GM21381 (cell line): Measurements from ENCODE around the gene PCDH9.

Experiments
- ATAC-seq: cut with Tn5 transposase; IDR thresholded peaks from one replicate; pipeline ENCODE4 v1.9.1; 2021; ENCODE audit warnings: mild to moderate bottlenecking, moderate library complexity; ENCODE audit not compliant: unreplicated experiment

The PCDH9 gene

DNA sequence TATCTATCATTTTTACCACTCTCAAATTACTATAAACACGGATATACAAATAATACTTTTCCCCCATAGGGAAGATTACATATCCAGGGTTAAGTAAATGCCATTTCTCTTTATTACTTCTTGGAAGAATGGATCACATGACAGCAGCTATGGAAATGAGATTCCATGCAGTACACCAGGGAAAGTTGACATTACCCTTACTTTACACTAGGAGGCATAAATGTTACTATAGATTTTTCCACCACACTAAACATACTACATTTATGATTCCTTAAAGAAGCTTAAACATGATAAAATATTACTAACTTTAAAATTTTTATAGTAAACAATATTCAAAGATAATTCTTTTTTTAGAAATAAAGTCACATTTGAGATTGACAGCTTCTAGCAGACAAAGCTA lies 611.4 kb downstream of the PCDH9 start:
- ATAC-seq: no peak

DNA sequence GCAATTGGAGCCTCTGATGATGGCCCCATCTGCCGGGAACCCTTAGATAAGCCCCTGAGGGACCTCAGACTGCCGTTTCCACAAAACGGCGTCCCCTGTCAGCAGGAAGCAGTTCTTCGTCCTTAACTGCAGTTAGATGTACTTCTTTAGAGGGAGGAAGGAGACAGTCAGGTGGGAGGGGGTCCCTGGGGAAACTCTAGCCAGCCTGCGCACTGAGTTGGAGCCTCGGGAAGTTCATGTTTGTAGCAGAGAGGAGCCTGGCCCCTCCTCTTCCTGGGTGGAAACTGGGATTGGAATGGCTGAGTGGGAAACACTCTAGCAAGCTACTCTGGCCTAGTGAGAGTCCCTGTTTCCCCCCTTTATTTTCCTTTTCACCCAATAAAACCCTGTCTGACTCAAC lies 612.4 kb downstream of the PCDH9 start:
- no peak for ATAC-seq

DNA sequence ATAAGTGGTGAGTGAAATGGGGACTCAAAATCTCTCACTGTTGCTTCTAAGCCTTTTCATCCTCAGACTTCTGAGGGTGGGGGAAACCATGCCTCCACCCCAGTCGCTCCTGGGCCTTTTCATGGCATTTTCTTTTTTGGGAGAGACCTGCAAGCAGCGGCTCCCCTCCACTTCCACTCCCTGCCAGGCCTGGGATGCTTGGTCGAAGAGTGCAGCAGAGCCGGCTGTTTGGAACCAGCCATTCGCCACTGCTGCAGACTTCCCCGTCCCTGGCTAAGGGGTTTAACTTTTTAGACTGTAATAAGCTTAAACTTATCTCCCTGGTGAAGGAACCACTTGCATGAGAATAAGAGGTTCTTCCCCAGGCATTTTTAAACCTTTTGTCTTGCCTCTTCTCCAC lies 617.2 kb downstream of the PCDH9 start:
- no peak for ATAC-seq

DNA sequence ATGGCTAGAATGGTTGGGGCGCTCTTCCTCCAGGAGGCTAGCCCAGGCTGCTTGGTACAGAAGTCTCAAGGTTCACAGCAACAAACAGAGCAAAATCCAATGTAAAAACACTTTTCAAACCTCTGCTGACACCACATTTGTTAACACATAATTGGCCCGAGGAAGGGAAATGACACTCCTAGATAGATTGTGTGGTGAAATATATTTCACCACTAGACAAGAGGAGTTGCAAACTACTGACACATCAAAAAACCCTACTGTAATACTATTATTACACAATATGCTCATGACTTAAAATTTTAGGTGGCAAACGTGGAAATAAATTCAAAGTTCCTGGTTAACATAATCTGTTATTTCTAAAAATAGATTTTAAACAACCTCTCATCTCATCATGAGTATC lies 643.6 kb downstream of the PCDH9 start:
- ATAC-seq: no peak

DNA sequence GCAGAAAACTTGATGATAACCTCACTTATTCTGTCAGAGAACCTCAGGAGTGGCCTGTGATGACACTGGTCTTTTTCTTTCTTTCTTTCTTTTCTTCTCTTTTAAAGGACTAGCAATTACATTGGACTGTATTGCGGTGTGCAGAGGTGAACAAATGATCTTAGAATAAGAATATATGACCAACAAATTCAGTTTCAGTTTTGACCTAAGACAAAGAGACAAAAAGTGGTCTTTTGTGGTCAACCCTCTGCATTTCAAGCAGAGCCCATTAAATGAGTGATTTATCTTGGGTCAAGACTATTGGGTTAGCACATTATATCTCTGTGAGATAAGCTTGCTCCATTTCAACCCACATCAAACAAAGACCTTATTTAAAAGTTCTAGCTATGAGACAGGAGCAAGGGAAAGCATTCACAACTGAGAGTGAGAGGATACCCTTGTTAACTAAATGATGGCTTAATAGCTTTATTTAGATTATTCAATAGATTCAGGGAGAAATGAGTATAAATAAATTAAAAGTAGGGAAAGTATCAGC lies 644.4 kb downstream of the PCDH9 start:
- no peak for ATAC-seq

DNA sequence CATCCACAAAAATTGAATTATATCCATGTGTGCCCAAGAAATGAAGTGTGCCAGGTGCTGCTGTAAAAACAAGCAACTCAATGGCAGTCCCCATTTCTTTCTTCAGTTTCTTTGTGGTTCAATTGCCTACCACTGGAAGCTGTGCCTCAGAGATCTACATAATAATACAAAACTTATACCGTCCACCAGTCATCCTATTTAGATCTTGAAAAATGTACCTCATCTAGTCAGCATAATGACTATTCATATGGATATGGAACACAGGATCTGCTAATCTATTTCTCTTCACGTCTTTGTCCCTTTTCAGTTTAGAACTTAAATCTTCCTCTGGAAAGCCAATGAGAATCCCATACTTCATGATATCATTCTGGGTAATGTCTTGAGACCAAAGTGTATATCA lies 648.5 kb downstream of the PCDH9 start:
- ATAC-seq: no peak

DNA sequence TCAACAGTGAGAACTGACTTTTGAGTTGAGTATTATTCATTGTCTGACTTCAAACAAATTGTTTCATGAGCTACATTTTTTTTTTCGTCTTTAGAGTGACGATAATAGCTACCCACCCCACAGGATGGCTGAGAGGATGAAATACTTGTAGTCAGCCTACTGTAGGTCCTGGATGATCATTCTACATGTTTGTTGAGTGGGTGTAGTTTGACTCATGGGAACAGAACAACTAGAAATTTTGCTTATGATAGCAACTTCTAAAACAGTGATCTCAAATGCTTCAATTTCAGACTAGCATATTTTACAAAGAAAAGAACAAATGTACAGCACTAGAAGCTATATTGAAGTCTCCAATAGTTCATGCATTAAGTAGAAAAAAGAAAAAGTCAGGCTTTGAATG lies 651.8 kb downstream of the PCDH9 start:
- ATAC-seq: no peak

DNA sequence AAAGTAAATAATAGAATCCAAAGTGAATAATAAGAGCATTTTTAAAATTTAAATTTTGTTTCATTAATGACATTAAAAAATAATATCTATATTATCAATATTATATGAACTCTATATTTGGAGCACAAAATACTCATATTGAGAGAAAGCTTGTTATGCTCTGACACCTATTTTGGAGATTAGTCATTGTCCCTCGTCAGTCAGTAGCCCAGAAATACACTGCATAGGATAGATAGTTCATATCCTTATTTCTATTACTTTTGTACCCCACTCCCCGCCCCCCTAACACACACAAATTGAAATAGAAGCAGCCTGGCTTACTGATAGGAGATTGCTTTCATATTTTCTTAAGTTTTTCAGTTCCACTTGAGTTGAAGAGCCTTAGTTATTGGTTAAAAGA lies 652.8 kb downstream of the PCDH9 start:
- ATAC-seq: peak; percentile 44

DNA sequence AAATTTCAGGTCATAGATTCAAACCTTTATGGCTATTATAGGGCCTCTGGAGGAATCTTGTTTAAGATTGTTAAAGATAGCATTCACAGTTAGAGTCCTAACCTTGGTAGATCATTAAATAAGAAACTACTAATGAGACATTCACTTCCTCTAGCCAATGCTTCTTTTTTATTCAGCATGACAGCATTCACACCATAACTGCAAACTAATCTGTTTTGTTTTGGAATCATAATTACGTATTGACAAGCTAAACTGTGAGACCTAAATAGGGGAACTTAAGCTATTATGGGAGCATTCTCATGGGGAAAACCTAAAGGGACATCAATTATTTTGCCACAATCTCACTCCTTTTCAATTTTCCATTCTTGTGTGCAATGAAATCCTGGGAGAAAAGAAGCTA lies 653.8 kb downstream of the PCDH9 start:
- ATAC-seq: no peak

DNA sequence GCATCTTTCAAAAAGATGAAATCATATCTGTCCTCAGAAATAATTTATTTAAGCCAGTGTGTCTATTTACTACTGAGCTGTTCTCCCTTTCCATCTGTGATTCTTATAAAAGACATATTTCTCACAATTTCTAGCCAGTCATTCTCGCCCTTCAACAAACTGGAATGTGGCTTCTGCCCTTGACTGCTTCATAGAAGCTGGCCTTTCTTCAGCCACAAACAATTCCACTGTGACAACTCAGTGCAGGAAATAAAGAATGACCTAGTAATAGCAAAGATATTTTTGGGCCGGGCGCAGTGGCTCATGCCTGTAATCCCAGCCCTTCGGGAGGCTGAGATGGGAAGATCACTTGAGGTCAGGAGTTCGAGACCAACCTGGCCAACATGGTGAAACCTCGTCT lies 655.5 kb downstream of the PCDH9 start:
- ATAC-seq: no peak

DNA sequence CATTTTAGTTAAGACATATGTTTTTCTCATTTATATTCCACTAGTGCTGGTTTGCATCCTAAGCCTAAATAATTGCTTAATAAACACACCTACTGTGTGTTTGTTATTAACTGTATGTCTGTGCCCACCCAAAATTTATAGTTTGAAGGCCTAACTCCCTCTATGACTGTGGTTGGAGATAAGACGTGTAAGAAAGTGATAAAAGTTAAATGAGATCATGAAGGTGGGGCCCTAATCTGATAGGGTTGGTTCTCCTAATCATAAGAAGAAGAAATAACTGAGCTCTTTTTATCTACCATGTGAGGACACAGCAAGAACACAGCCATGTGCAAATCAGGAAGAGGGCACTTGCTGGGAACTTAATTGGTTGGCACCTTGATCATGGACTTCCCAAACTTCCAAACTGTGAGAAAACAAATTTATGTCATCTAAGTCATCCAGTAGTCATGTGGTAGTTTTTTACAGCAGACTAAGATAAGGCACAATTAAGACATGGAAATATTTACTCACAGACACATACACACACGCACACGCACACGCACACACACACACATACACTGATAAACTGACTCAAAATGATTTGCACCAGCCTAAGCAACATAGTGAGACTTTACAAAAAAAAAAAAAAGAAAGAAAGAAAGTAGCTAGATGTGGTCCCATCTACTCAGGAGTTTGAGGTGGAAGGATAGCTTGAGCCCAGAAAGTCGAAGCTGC lies 662.1 kb downstream of the PCDH9 start:
- no peak for ATAC-seq

DNA sequence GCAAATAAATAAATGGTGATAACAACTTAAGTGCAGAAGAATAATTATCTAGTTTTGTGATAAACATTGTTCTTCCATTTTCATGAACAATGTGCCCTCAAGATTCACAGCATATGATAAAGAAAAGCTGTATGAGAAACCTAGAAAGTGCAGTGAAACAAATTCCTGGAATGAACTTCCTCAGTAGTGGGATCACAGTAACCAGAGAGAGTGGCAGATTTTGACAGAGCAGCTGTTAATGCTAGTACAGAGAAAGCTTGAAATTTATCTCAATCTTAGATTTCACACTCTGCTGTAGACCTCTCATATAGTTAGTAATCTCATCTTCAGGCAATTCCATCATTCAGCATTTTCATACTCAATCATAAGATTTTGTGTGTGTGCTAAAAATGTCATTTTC lies 664.9 kb downstream of the PCDH9 start:
- no peak for ATAC-seq

DNA sequence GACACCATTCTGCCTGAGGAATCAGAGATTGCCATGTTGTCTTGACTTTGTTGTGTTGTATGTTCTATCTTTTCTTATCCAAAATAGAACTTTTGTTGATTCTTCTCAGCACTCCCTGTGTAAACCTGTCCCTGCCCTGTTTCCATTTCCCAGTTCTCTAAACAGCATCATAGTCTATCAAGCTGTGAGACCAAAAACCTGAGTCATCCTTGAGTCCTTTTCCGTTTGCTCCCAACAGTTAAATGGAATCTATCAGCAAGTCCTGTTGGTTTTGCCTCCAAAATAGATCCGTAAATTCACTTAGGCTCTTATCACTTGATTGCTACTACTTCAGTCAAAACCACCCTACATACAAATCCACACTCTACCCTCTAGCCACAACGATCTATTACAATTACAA lies 667.1 kb downstream of the PCDH9 start:
- ATAC-seq: no peak

DNA sequence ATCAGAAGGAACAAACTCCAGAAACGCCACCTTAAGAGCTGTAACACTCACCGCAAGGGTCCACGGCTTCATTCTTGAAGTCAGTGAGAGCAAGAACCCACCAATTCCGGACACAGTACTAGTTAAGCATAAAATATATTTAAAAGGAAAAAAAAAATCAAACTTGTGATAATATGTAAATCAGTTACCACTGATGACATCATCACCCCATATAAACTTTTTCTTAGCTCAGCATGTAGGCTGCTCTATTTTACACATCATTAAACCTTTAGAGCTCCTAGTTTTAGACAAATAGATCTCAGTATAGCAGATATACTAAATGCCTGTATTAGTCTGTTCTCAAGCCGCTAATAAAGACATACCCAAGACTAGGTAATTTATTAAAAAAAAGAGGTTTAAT lies 668.1 kb downstream of the PCDH9 start:
- ATAC-seq: no peak

DNA sequence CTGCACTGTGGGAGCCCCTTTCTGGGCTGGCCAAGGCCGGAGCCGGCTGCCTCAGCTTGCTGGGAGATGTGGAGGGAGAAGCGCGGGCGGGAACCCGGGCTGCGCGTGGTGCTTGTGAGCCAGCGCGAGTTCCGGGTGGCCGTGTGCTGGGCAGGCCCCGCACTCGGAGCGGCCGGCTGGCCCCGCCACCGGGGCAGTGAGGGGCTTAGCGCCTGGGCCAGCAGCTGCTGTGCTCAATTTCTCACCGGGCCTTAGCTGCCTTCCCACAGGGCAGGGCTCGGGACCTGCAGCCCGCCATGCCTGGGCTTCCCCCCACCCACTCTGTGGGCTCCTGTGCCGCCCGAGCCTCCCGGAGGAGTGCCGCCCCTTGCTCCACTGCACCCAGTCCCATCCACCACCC lies 669.1 kb downstream of the PCDH9 start:
- ATAC-seq: no peak

DNA sequence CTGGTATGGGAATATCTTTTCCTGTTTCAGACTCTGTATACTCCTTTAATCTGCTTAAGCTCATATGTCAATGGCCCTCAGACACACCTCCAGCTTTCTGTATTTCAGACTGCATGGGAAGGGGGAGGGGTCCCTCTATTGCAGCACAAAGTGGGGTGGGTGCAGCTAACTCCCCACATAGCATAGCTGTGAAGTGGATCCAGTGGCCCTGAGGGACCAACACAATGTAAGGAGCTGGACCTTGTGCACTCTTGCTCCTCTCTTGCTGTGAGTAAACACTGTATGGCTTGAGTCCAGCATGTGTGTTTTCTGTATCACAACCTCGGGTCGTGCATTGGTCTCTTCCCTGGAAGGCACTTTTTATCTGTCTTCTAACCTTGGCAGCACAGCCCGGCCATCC lies 669.9 kb downstream of the PCDH9 start:
- ATAC-seq: no peak

DNA sequence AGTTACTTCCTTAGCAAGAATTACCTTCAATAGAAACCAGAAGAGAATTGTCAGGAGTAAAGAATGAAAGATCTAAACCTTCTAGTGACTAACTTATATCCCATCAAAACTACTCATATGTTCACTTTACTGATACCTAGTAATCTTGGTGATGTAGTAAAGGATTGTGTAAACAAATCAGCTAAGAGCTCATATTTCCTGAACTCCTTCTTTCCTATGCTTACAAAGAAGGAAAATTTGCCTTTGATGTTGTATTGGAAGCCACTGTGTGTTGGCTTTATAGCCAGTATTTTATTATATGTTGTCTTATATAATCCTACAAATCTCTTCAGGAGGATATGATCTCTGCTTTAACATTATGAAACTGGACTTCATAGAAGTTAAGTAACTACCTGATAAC lies 671.0 kb downstream of the PCDH9 start:
- no peak for ATAC-seq

DNA sequence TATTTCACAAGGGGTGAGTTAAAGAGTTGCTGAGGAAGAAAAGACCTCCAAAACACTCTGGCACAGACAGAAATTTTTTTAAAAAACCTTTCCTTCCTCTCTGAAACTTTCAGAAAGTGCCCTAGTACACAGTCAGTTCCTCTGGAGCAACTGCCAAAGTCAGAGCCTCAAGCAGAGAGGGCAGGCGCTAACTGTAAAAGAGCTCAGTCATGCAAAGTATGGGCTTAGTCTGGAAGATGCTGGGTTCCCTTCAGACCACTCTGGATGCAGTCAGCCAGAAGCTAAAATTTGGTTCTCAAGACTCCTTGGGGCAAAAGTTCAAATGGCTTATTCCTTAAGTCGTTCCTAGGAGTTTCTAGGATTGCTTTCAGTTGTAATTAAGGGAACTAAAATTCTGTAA lies 671.6 kb downstream of the PCDH9 start:
- no peak for ATAC-seq

DNA sequence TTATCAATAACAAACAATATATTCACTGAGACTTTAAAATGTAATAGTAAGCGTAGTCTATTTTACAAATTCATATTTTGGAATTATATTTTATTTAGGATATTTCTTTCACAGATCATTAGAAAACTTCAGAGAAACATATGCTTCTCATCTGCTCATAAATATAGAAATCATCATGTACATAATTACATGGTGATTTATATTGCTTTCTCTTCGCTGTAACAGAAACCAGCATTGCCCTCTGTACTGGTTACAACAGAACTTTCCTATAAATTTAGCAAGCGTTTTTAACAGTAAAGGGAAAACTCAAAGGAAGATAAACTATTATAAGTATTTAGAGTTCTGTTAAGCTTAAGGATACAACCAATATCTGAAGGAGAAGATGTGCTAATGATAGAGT lies 672.8 kb downstream of the PCDH9 start:
- ATAC-seq: no peak

DNA sequence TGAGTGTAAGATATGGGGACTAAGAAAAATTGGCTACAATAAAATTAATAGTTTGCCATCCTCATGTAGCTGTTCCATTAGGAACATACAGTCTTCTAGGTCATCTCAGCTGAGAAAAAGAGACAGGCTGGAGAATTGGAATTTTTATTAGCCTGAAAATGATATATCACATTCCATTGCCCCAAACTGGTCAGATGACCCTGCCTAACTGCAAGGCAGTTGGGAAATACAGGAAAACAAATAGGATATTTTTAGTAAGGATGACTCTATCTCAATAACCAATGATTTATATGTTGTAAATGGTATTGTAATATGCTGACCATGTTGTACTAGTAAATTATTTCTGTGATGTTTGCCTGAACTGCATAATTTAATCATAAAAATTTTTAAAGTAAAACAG lies 673.8 kb downstream of the PCDH9 start:
- ATAC-seq: no peak

DNA sequence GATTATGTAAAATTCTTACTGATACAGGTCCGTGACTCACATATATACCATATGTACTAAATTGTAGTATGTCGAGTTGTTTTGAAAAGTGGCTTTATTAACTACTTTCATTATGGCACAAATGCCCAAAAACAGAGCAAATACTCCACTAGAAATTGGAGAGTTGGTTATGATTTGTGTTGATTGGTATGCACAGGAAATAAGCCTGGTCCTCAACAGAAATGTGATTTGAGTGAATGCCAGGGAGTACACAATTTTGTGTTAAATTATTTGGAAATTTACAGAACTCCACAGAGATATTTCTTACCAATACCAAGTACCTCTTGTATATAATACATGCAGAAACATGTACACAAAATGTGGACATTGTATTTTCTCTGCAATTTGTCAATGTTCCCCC lies 676.7 kb downstream of the PCDH9 start:
- no peak for ATAC-seq

DNA sequence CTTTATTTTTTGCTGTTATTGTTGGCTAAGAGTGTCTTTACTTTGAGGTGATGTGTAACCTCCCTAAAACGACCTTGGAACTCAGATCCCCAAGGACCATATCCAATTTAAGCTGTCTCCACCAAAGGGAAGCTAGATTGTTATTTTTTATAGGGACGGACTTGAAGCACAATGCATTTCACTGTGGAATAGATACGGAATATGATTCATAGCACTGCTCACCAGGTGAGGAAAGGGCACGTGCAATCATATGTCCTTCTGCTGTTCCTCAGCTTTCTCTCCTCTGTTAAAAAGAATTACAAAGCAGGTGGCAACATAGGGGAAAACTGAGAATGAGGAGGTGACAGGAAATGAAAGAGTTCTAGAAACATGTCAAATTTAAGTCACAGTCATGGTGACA lies 679.0 kb downstream of the PCDH9 start:
- no peak for ATAC-seq

DNA sequence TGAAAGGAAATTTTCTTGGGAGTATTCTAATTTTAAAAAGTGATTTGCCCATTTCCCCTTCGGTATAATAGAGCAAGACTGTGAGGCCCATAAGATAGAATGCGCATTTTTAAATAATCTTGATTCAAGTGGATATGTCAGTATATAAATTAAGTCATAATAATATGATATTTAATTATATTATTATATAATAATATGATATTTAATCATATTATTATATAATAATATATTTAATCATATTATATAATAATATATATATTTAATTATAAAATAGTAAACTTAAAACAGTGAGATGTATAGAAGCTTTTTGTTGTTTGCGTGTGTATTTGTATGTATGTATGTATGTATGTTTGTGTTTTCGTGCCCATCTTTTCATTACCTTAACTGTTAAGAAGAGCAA lies 682.5 kb downstream of the PCDH9 start:
- no peak for ATAC-seq
